HG03342 (cell line): ENCODE measurements around the gene WWC1.

ENCODE experiments used
- ATAC-seq: cut with Tn5 transposase; IDR thresholded peaks from one replicate; pipeline ENCODE4 v1.9.1; 2021; ENCODE audit warnings: mild to moderate bottlenecking, moderate library complexity; ENCODE audit not compliant: unreplicated experiment

WWC1 gene

DNA sequence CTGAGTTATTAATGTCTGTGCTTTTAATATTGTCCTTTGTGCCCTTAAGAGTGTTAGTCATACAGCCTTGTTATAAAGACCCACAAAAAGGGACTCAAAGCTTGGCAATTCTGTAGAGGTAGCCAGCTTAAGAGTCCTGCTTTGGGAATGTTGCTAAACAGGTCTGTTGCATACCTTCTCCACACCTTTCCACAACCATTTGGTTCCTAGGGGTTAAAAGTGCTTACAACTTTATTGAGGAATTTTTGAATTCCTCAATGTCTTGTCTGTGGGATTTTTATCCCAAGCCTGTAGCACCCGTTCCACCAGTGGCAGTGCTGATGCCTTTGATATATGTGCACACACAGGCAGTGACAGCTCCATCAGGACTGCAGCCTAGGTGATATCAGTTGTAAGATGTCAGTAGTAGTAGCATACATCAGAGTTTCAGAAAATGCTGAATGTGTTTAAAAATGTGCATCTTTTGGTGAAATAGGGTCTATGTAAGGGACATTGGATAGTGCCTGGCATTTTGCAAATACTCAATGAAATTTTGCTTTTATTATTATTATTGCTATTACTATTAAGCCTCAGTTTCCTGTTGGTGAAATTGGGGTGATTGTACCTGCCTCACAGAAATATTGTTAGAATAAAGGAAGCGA lies 68.5 kb downstream of the WWC1 start:
- ATAC-seq = no peak

DNA sequence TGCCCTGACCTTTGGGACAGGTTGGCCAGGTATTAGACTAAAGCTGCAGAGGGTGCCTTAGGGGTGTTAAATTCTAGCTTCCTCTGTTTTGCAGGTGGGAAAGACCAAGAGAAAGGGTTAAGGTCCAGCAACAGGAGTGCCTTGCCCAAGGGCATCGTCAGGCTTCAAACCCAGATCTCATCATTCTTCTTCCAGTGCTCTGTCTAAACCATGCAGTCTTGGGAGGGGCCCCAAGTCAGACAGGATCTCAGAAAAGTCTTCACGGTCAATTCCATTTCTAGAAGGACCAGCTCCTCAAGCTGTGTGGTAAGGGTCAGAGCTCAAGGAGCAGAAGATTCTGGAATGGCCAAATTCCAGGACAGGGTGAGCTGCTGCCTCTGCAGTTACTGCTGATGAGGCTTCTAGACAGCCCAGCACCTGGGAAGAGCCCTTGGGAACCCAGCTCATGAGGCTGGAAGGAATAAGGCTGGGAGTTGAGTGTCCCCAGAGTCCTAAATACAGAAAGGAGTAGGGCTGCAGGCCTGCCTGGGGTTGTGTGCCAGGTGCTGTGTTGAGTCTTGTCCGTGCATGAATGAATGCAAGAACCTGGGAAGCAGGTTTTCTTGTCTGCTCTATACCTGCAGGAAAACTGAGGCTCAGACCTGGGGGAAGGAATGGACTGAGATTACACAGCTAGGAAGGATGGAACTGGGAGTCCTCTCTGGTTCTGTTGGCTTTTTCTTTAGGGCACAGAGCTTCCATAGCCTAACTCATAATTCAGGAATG lies 69.3 kb downstream of the WWC1 start:
- ATAC-seq = no peak

DNA sequence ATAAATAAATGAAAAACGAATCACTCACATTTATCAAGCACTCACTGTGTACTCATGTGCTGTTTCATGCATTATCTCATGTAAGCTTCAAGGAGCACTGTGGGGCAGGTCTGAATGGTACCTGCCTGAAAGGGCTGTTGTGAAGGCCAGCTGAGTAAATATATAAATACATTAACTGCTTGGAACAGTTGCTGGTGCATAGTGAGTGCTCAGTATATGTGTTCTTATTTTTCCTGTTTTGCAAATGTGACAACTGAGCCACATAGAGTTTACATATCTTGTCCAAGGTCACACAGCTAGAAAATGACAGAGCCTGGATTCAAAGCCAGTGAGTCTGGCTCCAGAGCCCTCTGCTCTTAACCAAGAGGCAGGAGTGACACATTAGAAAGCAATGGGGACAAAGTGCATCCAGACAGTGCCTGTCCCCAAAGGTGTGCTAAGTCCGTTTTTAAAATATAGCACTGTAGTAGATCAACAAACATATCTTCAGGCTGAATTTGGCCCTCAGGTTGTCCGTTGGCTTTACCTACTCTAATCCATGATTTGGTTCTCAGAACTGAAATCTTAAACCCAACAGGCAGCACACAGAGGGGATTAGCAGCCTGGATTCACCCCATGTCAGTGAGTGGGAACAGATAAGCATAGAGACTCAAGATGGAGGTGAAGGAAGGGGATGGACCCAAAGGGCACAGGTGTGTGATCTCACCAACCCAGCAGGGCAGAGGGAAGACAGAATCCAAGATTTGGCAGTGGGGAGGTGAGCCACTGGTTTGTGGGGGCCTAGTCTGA lies 70.8 kb downstream of the WWC1 start:
- ATAC-seq = no peak

DNA sequence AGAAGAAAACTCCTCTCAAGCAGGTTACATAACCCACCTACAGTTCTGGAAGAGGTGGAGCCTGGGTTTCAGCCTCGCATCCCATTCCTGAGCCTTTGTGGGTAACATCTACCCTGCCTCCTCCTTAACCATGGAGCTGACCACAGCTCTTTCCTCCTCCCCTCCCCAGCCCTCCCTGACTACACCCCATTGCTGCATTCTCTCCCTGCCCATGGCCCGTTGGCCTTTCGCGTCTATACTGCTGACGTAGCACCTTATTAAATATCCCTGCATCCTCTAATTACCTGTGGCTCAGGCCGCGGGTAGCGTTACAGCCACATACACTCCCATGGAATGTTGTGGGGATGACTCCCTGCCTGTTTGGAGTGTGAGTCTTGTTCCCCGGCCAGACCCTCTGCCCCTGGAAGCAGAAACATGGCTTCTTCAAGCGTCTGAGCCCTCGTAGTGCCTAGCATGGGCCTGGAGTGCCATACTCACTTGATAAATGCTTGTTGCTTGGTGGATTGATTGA lies 72.8 kb downstream of the WWC1 start:
- no peak for ATAC-seq

DNA sequence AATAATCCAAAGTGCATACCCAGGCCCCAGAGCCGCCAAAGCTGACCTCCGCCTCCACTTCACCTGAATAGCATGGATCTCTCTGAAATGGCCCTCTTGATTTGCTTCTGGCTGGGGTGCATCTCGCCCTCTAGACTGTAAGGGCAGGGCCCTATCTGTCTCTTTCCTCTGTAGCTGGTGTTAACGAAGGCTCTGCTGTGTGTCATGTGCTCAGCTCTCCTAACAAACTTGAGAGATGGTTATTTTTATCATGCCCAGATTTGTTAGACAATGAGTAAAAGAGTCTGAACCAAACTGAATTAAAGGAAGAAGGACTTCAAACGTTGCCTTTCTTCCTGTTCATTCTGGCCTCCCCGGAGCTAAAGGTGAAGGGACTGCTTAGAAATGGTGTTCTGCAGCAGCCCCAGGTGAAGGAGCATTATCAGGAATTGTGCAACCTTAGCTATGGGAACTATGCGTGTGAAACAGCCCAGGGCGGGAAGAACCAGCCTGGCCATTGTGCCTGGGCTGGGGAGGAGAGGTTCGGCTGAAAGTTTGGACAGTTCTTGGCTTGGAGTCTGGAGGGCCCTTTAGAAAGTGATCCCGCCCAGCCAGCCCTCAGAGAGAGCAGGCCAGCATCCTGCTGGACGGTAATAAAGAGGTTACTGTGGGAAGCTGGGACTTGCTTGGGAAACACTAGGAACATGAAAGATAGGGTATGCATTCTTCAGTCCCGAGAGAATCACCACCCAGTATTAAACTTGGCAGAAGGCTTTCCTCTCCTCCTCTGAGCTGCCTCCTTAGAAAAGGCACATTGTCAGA lies 73.5 kb downstream of the WWC1 start:
- no peak for ATAC-seq

DNA sequence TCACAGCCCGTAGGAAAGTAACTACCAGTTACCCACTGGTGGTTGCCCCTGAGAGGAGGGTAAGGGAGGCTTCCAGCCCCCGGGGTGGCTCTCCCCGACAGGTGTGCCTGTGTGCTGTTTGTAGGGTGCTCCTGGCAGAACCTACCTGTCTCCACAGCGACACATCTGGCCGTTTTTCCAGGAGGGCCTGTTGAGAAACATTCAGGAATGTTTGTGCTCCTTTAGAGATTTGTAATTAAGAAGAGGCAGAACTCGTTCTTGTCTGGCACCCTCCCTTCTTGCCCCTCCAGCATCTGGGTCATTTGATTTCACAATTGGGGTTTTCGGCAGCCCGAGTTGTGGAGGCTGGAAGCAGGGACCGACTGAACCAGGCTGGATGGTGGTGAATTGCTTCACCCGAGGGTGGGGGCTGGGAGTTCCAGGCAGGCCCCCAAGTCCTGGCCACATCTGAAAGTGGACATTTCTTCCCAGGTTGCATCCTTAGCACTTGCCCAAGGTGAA lies 74.2 kb downstream of the WWC1 start:
- ATAC-seq = no peak

DNA sequence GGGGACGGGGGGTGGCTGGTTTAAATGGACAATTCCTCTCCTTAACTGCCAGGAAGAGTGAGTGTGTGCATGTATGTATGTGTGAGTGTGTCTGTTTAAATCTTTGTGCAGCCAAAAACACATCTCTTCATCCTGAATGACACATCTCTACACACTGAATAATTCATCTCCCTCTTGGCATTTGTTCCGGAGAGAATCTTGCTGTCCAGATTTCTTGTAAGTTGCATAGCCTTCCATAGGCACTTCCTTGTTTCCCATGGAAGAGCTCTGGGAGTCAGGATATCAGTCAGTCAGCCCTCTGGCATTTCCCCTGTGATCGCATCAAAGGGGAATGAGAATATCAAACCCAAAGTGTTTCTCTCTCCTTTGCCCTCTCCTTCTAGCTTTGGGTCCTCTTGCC lies 74.7 kb downstream of the WWC1 start:
- no peak for ATAC-seq

DNA sequence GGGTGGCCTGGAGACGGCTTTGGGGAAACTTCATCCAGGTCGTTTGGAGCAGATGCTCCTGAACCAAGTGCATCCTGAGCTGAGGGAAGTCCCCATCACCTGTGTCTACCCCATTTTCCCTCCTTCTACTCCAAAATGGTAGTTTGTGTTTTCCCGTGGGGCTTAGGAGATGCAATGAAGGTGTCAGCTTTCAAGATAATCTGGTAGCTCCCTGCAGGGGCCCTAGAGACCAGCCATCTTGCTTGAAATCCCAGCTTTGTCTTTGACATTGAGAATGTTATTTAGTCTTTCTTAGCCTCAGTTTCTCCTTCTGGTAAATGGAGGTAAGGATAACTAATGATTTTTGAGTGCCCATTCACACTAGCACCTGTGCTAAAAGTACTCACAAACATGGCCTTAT lies 77.4 kb downstream of the WWC1 start:
- no peak for ATAC-seq

DNA sequence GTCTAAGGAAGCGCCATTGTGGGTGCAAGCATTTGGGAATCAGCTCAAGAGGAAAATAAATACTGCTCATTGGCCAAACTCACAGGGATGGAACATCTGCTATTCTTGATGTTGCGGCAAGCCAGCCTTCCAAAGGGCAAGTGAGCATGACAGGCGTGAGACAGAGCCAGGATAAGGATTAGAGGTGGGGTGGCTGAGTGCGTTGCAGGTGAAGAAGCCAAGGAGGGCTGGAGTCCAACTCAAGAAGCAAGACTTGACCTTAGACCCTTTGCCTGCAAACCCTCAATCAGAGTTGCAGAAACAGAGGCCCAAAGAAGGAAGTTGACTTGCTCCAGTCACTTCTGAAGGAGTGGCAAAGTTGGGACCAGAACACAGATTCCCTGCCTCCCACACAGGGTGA lies 79.4 kb downstream of the WWC1 start:
- no peak for ATAC-seq

DNA sequence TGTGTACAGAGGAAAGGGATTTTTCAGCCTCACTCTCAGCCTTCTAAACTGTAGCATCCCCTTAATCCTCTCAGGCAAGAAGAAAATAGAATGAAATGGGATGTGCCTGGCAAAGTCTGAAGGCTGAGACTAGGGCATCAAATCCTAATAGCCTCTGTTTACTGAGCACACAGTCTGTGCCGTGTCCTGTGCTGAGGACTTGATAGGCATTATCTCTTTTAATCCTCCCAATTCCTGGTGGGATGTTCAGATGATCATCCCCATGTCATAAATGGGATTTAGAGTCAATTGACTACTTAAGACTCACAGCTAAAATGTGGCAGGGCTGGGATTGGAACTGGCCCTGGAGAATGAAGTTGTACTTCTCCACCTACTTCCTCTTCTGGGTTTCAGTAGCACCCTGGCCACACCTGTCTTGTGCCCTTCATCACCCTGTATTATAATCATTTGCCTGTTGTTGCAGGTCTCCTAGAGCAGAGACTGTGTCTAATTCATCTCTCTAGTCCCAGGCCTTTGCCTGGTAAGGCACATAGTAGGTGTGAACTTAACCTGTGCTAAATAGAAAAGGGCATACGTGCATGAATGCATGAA lies 81.0 kb downstream of the WWC1 start:
- ATAC-seq = no peak

DNA sequence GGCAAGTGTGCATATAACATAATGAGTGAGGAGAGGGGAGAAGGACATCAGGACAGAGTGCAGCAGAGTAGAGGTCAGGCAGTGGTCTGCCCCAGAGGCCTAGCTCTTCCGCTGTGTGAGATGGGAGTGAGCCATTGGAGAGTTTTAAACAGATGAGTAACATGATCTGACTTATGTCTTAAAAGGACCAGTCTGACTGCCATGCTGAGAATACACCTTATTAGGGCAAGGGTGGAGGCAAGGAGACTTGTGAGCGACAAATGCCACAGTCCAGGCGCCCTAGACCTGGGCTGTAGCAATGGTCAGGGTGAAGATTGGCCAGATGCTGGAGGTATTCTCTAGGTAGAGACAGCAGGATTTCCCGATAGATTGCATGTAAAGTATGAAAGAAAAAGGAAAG lies 83.1 kb downstream of the WWC1 start:
- no peak for ATAC-seq

DNA sequence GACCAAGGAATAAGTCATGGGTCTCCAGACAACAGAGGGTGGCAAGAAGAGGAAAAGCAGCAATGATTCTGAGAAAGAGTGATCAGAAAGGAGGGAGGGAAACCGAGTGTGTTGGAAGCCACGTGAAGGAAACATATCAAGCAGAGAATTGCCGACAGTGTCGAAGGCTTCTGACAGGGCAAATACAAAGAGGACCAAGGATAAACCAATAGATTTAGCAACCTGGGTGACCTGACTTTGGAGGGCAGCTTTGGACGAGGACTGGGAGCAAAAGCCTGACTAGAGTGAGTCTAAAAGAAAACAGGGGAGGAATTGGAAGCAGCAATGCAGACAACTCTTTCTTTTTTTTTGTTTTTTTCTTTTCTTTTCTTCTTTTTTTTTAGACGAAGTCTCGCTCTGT lies 83.8 kb downstream of the WWC1 start:
- ATAC-seq = no peak

DNA sequence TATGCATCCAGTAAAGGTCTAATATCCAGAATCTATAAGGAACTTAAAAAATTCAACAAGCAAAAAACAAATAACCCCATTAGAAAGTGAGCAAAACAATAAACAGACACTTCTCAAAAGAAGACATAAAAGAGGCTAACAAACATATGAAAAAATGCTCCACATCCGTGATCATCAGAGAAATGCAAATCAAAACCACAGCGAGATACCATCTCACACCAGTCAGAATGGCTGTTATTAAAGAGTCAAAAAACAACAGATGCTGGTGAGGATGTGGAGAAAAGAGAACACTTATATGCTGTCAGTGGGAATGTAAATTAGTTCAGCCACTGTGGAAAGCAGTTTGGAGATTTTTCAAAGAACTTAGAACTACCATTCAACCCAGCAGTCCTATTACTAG lies 86.1 kb downstream of the WWC1 start:
- no peak for ATAC-seq

DNA sequence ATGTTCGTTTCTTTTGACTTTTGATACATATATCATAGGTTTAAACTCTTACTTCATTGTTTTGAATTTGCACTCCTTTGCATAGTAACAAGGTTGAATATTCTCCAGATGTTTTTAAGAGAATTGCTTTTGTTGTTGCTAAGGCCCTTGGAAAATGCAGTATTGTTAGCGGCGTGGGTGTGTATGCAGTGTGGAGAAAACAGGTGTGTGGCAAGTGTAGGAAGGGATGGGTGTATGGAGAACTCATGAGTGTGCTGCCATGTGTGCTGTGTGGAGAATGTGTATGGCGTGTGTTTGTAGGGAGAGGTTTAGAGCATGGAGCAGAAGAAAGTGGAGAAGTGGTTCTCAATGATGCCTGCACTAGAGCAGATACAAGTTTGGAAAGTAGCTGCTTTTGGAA lies 87.3 kb downstream of the WWC1 start:
- ATAC-seq = no peak

DNA sequence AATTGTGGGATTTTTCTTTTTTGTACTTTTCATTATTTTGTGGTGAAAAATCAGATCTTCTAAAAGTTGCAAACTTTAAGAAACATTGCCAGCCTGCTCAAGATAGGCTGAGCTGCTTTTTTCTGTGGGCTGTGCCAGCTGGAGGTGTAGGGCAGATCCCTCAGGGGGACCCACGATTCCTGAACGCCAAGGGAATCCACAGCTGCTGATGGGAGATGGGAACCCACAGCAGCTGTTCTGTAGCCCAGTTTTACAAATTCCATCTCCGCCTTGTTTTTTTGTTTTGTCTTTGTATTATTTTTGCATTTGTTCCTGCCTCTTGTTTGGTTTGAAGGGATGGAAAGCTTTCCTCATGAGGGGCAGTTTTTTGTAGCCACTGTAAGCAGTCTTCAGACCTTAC lies 91.0 kb downstream of the WWC1 start:
- no peak for ATAC-seq

DNA sequence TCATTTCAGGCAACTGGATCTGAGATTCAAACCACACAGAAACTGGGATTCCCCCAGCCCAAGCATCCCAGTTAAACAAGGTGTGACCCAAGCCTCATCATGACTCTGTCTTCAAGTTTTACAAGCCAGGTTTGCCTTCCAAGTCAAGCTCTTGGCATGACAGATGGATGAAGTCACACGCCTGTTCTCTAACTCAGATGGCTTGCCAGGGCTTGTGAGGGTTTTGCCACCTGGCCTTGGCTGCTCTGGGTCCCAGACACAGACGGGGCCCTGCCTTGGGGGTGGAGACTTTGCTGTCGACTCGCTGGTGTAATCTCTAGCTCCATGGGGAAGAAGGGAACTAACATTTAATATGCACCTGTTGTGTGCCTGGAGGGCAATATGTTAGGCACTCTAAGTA lies 99.0 kb downstream of the WWC1 start:
- no peak for ATAC-seq

DNA sequence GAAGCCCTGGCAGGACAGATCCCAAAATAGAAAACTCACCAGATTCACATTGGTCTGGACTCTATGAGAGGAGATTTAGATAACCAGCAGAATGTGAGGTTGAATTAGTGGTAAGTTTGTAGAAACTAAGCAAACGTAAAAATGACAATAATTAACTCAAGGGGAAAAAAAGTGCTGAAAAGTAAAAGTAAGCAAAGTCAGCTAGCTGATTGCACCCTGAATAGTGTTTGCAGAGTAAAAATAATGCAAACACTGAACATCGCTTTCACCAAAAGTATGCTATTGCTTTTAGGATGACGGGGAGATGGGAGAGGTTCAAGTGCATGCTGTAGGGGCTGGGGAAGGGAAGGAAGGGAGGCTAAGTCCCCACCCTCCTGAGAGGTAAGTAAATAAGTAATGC lies 102.3 kb downstream of the WWC1 start:
- no peak for ATAC-seq

DNA sequence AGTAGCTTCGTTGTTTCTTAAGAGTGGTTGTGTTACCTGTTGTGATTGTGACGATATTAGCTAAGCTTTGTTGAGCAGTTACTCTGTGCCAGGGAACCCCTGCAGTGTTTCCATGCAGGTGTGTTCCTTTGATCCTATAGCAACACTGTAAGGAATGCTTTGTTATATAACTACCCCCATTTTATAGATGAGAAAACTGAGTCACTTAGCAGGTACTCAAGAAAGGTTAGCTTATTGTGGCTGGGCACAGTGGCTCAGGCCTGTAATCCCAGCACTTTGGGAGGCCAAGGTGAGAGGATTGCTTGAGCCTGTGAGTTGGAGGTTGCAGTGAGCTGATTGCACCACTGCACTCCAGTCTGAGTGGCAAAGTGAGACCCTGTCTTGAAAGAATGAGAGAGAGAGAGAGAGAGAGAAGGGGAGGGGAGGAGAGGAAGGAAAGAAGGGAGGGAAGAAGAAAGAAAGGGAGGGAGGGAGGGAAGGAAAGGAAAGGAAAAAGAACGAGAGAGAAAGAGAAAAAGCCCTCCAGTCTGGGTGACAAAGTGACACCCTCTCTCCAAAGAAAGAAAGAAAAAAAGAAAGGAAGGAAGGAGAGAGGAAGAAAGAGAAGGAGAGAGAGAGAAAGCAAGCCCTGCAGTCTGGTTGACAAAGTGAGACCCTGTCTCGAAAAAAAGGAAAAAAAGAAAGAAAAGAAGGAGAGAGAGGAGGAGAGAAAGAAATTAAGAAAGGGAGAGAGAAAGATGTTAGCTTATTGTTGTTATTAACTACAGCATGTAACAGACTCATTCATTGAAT lies 109.2 kb downstream of the WWC1 start:
- ATAC-seq = no peak

DNA sequence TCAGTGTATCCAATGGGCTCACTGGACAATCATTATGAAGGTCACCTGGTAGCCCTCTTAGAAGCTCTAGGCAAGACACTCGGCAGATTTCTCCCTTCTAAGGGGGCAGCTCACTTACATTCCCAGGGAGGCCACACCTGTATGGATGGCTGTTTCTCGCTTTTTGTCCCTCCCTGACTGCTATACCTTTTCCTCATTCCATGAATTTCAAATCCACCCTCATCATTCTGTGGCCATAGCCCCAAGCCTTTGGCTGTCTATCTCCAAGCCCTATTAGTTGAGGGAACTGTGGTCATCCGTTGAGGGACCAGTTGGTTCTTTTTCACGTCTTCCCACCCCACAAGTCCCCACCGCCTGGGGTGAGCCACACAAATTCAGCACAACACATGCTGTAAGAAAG lies 109.8 kb downstream of the WWC1 start:
- no peak for ATAC-seq

DNA sequence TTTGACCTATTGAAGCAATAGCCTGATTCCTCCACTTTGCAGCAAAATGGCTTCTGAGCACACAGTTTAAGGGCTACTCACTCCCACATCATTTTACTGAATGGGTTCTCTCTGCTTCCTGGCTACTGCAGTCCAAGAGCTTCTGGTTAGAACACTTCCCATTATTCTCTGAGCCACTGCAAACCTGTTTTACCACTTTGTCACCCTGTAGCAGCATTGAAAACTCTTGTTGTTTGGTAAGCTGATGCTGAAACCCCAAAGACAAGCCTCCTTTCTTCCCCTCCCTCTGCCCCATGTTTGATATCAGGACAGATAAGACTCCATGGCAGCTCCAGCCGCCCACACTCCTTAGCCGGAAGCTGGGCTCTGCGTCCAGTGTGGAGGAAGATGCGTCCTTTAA lies 110.4 kb downstream of the WWC1 start:
- no peak for ATAC-seq
